Right renal pelvis (tissue), 4 donors: Measurements from ENCODE around the gene PAK2. TPM values are rescaled to one million over a fixed set of nuclear protein-coding genes. Genes with fewer than 3 reads are reported as not detected.
"Not testable (repeated sequence)": the region's sequence is repeated elsewhere in the genome, so short reads cannot be mapped to it uniquely, and the experiment has no call there.

ENCODE experiments used
- DNase-seq, 4 donors: peaks; one replicate each; pipeline ENCODE4 v3.0.0-alpha.2; 2013; ENCODE audit warnings: low read depth in 4 of 4, low spot score in 3 of 4, missing footprints in 1 of 4
- polyA plus RNA-seq, 4 donors: library from polyadenylated mRNA; unstranded; fragments of 120-200 nt; gene quantifications; one replicate each; pipeline ENCODE4 v1.2.1, GENCODE V29; 2013; ENCODE audit not compliant: insufficient read length in 4 of 4

PAK2 gene
- polyA plus RNA-seq, 4 donors: 70.8 to 83.7 (median 79.5) TPM

- DNase-seq: no peak
Measured at GRCh38 chr3:196777836-196778235, 38.2 kb downstream of the PAK2 start.

GRCh38 chr3:196778755-196779154 lies 39.1 kb downstream of the PAK2 start:
- no peak for DNase-seq

GRCh38 chr3:196782511-196782910 lies 42.9 kb downstream of the PAK2 start:
- no peak for DNase-seq

- DNase-seq: no peak
Measured at GRCh38 chr3:196788528-196788927, 48.9 kb downstream of the PAK2 start.

- DNase-seq: no peak
Measured at GRCh38 chr3:196789885-196790359, 50.3 kb downstream of the PAK2 start.

GRCh38 chr3:196790636-196791035 lies 51.0 kb downstream of the PAK2 start:
- DNase-seq: no peak

- no peak for DNase-seq
Measured at GRCh38 chr3:196792771-196793170, 53.1 kb downstream of the PAK2 start.

GRCh38 chr3:196793246-196793645 lies 53.6 kb downstream of the PAK2 start:
- no peak for DNase-seq

- no peak for DNase-seq
Measured at GRCh38 chr3:196794467-196794866, 54.8 kb downstream of the PAK2 start.

GRCh38 chr3:196796317-196796716 lies 56.7 kb downstream of the PAK2 start:
- no peak for DNase-seq

GRCh38 chr3:196800742-196801434 lies 61.2 kb downstream of the PAK2 start:
- DNase-seq: no peak

- no peak for DNase-seq
Measured at GRCh38 chr3:196803891-196804468, 64.3 kb downstream of the PAK2 start.

GRCh38 chr3:196804773-196805172 lies 65.1 kb downstream of the PAK2 start:
- DNase-seq: no peak

GRCh38 chr3:196810963-196811581 lies 71.4 kb downstream of the PAK2 start:
- no peak for DNase-seq

- DNase-seq: no peak
Measured at GRCh38 chr3:196812853-196813252, 73.2 kb downstream of the PAK2 start.

GRCh38 chr3:196813903-196814302 lies 74.2 kb downstream of the PAK2 start:
- DNase-seq: no peak

GRCh38 chr3:196821806-196822355 lies 82.2 kb downstream of the PAK2 start:
- DNase-seq: no peak

GRCh38 chr3:196829651-196830050 lies 90.0 kb downstream of the PAK2 start:
- DNase-seq: not testable (repeated sequence)

- peak in 3 of 4 donors; percentile 16 to 62 (median 35) for DNase-seq
Measured at GRCh38 chr3:196835086-196835485, 95.4 kb downstream of the PAK2 start.

GRCh38 chr3:196836626-196837025 lies 97.0 kb downstream of the PAK2 start:
- not testable (repeated sequence) for DNase-seq

GRCh38 chr3:196837819-196838420 lies 98.3 kb downstream of the PAK2 start:
- no peak for DNase-seq
